Neural cell (in vitro differentiated cells): ENCODE data around the gene RSPH1. TPM values are rescaled to one million over a fixed set of nuclear protein-coding genes. Genes with fewer than 3 reads are reported as not detected.

ENCODE experiments used
- H2AFZ ChIP-seq: fragments of 200-600, 300-800 bp; sonication (generic), shearing (Covaris generic); 2 replicates; pipeline ENCODE4 v1.6.0; 2014; ENCODE audit warnings: low read depth, mild to moderate bottlenecking, antibody characterized with exemption, low read length, moderate library complexity
- H3F3A ChIP-seq: fragments of 200-600 bp; shearing (Covaris generic); 2 replicates; pipeline ENCODE4 v1.6.1; 2016; ENCODE audit warnings: mild to moderate bottlenecking, moderate library complexity, mixed read lengths, antibody characterized with exemption, low read length; ENCODE audit not compliant: insufficient read depth, poor library complexity, severe bottlenecking
- H3K27ac ChIP-seq: fragments of 200-600, 300-800 bp; sonication (generic), shearing (Covaris generic); 2 replicates; pipeline ENCODE4 v1.5.1; 2014; ENCODE audit warnings: mild to moderate bottlenecking, low read length, moderate library complexity
- H3K27me3 ChIP-seq: fragments of 300-800, 200-600 bp; sonication (generic), shearing (Covaris generic); 2 replicates; pipeline ENCODE4 v1.6.0; 2014; ENCODE audit warnings: mild to moderate bottlenecking, low read depth, low read length, moderate library complexity; ENCODE audit not compliant: insufficient read depth
- H3K36me3 ChIP-seq: fragments of 300-800, 200-600 bp; sonication (generic), shearing (Covaris generic); 2 replicates; pipeline ENCODE4 v1.5.1; 2014; ENCODE audit warnings: mild to moderate bottlenecking, antibody characterized with exemption, low read length, moderate library complexity; ENCODE audit not compliant: insufficient read depth
- H3K4me2 ChIP-seq: fragments of 300-800, 200-600 bp; sonication (generic), shearing (Covaris generic); 2 replicates; pipeline ENCODE4 v1.6.0; 2014; ENCODE audit warnings: mild to moderate bottlenecking, low read length
- H3K4me3 ChIP-seq: fragments of 300-800, 200-600 bp; sonication (generic), shearing (Covaris generic); 2 replicates; pipeline ENCODE4 v1.5.1; 2014; ENCODE audit warnings: mild to moderate bottlenecking, low read length, moderate library complexity
- H3K79me2 ChIP-seq: fragments of 200-600 bp; shearing (Covaris generic); replicated peaks from 2 replicates; pipeline ENCODE4 v1.6.0; 2014; ENCODE audit warnings: mild to moderate bottlenecking, low read length, moderate library complexity; ENCODE audit not compliant: insufficient read depth
- H3K9ac ChIP-seq: fragments of 300-800, 200-600 bp; sonication (generic), shearing (Covaris generic); 2 replicates; pipeline ENCODE4 v1.6.1; 2016; ENCODE audit warnings: mild to moderate bottlenecking, low read length, mixed read lengths
- H3K9me2 ChIP-seq: fragments of 200-600 bp; shearing (Covaris generic); 2 replicates; pipeline ENCODE4 v1.6.1; 2016; ENCODE audit warnings: mild to moderate bottlenecking, low read length, mixed read lengths; ENCODE audit not compliant: insufficient read depth
- H3K9me3 ChIP-seq: fragments of 200-600, 300-800 bp; sonication (generic), shearing (Covaris generic); 2 replicates; pipeline ENCODE4 v1.6.1; 2016; ENCODE audit warnings: mild to moderate bottlenecking, mixed run types, low read length, moderate library complexity, mixed read lengths
- H4K20me1 ChIP-seq: fragments of 200-600 bp; shearing (Covaris generic); 2 replicates; pipeline ENCODE4 v1.6.1; 2016; ENCODE audit warnings: mild to moderate bottlenecking, mixed run types; ENCODE audit not compliant: insufficient read depth
- CTCF ChIP-seq: fragments of 450-650 bp; IDR thresholded peaks from 2 replicates; pipeline ENCODE4 v1.5.1; 2014; ENCODE audit warnings: antibody characterized with exemption, mild to moderate bottlenecking, moderate library complexity; ENCODE audit not compliant: poor library complexity, severe bottlenecking
- EP300 ChIP-seq: fragments of 450-650 bp; conservative IDR thresholded peaks from 2 replicates; pipeline ENCODE4 v1.6.1; 2014; ENCODE audit warnings: antibody characterized with exemption, mild to moderate bottlenecking, moderate library complexity; ENCODE audit not compliant: poor library complexity, severe bottlenecking
- EZH2 ChIP-seq: fragments of 200-600, 300-800 bp; shearing (Covaris generic), sonication (generic); IDR thresholded peaks from 2 replicates; pipeline ENCODE4 v1.6.1; 2014; ENCODE audit warnings: antibody characterized with exemption, low read length, borderline replicate concordance, mild to moderate bottlenecking; ENCODE audit not compliant: insufficient read depth, poor library complexity, severe bottlenecking
- MXI1 ChIP-seq: fragments of 450-650 bp; conservative IDR thresholded peaks from 2 replicates; pipeline ENCODE4 v1.6.1; 2014; ENCODE audit warnings: antibody characterized with exemption, mild to moderate bottlenecking; ENCODE audit not compliant: poor library complexity, severe bottlenecking
- POLR2AphosphoS5 ChIP-seq: IDR thresholded peaks from 2 replicates; pipeline ENCODE4 v1.6.1; 2012
- RAD21 ChIP-seq: fragments of 450-650 bp; conservative IDR thresholded peaks from 2 replicates; pipeline ENCODE4 v1.6.1; 2014; ENCODE audit warnings: antibody characterized with exemption, mild to moderate bottlenecking, moderate library complexity
- REST ChIP-seq: IDR thresholded peaks from 2 replicates; pipeline ENCODE4 v1.6.1; 2012; ENCODE audit warnings: borderline replicate concordance
- SMC3 ChIP-seq: fragments of 450-650 bp; conservative IDR thresholded peaks from 2 replicates; pipeline ENCODE4 v1.6.1; 2014; ENCODE audit warnings: antibody characterized with exemption, mild to moderate bottlenecking, moderate library complexity; ENCODE audit not compliant: poor library complexity
- TAF1 ChIP-seq: IDR thresholded peaks from 2 replicates; pipeline ENCODE4 v1.6.1; 2012; ENCODE audit warnings: low read depth
- polyA plus RNA-seq: library from polyadenylated mRNA; depleted of rRNA; stranded (reverse); fragments of >200 nt; gene quantifications from 2 replicates; pipeline ENCODE4 v1.2.3, GENCODE V29; 2014

RSPH1 gene
- polyA plus RNA-seq, 1 donor from 2014 or later: 1.3 TPM

GRCh38 chr21:42513985-42514882 is 18.2 kb upstream of the RSPH1 start:
- TF ChIP-seq SMC3 (peak; percentile 33), EP300 (no peak), REST (no peak), TAF1 (no peak), CTCF (peak; percentile 12), RAD21 (no peak), POLR2AphosphoS5 (peak; percentile 34), EZH2 (no peak), MXI1 (peak; percentile 39)
- Histone ChIP-seq H3K9me3 (no peaks in the 10 kb centered on the region), H3K27ac (peak overlapping the region; percentile 59)

GRCh38 chr21:42513151-42513984 is 17.3 kb upstream of the RSPH1 start, which contains the start of gene SLC37A1:
TSS of gene SLC37A1 (plus strand) at chr21:42513852. CDS start at chr21:42518455, 4,603 bp downstream.
- peaks cover 41% of the 10 kb centered on the region for H3K79me2 ChIP-seq
- no peaks in the 10 kb centered on the region for H3K27me3 ChIP-seq
- H4K20me1 ChIP-seq: no peaks in the 10 kb centered on the region
- H2AFZ ChIP-seq: peak within 1 kb of the TSS; percentile 71
- peak within 1 kb of the TSS; percentile 98 for H3K4me2 ChIP-seq
- H3K9me3 ChIP-seq: no peaks in the 10 kb centered on the region
- H3K9me2 ChIP-seq: no peaks in the 10 kb centered on the region
- H3K9ac ChIP-seq: peak within 1 kb of the TSS; percentile 92
- peak within 1 kb of the TSS; percentile 97 for H3K4me3 ChIP-seq
- H3K36me3 ChIP-seq: peaks cover 6% of the 10 kb centered on the region
- H3K27ac ChIP-seq: peak within 1 kb of the TSS; percentile 59
- TF ChIP-seq EP300 (no peak), REST (peak; percentile 38), RAD21 (peak; percentile 10), TAF1 (peak; percentile 20), POLR2AphosphoS5 (peak; percentile 20)
- no peaks in the 10 kb centered on the region for H3F3A ChIP-seq

More at GRCh38 chr21:42513985-42514882, 18.2 kb upstream of the RSPH1 start:
- H4K20me1 ChIP-seq: no peaks in the 10 kb centered on the region
- H3K4me3 ChIP-seq: peak overlapping the region; percentile 97
- peak overlapping the region; percentile 92 for H3K9ac ChIP-seq
- no peaks in the 10 kb centered on the region for H3K27me3 ChIP-seq
- peaks cover 41% of the 10 kb centered on the region for H3K79me2 ChIP-seq
- peak overlapping the region; percentile 98 for H3K4me2 ChIP-seq
- H3F3A ChIP-seq: no peaks in the 10 kb centered on the region
- H2AFZ ChIP-seq: peak overlapping the region; percentile 71
- H3K9me2 ChIP-seq: no peaks in the 10 kb centered on the region
- peaks cover 7% of the 10 kb centered on the region for H3K36me3 ChIP-seq
